HuH-7 (cell line): ENCODE measurements around the gene PRKAG2.
"Not testable (repeated sequence)": the region's sequence is repeated elsewhere in the genome, so short reads cannot be mapped to it uniquely, and the experiment has no call there.

Source experiments
- DNase-seq: peaks from one replicate; pipeline ENCODE4 v3.0.0; 2011; ENCODE audit warnings: low spot score

The PRKAG2 gene

GRCh38 chr7:151850491-151851124 is 26.3 kb downstream of the PRKAG2 start:
- DNase-seq, result no peak

- DNase-seq, result no peak
Observed at GRCh38 chr7:151849879-151850260, 27.0 kb downstream of the PRKAG2 start.

GRCh38 chr7:151849008-151849878 is 27.7 kb downstream of the PRKAG2 start:
- DNase-seq, result no peak

- no peak for DNase-seq
Observed at GRCh38 chr7:151847681-151848081, 29.2 kb downstream of the PRKAG2 start.

GRCh38 chr7:151847136-151847535 is 29.8 kb downstream of the PRKAG2 start:
- DNase-seq, result no peak

- no peak for DNase-seq
Observed at GRCh38 chr7:151845412-151846205, 31.3 kb downstream of the PRKAG2 start.

- DNase-seq, result no peak
Observed at GRCh38 chr7:151844825-151845200, 32.1 kb downstream of the PRKAG2 start.

- DNase-seq, result no peak
Observed at GRCh38 chr7:151844071-151844824, 32.7 kb downstream of the PRKAG2 start.

- no peak for DNase-seq
Observed at GRCh38 chr7:151843181-151843580, 33.7 kb downstream of the PRKAG2 start.

- DNase-seq, result not testable (repeated sequence)
Observed at GRCh38 chr7:151841395-151842051, 35.4 kb downstream of the PRKAG2 start.

- no peak for DNase-seq
Observed at GRCh38 chr7:151840088-151840910, 36.6 kb downstream of the PRKAG2 start.

GRCh38 chr7:151839451-151839921 is 37.4 kb downstream of the PRKAG2 start:
- no peak for DNase-seq

GRCh38 chr7:151838861-151839381 is 38.0 kb downstream of the PRKAG2 start:
- DNase-seq, result no peak

GRCh38 chr7:151838072-151838471 is 38.8 kb downstream of the PRKAG2 start:
- no peak for DNase-seq

- no peak for DNase-seq
Observed at GRCh38 chr7:151837285-151838042, 39.5 kb downstream of the PRKAG2 start.

GRCh38 chr7:151836927-151837205 is 40.0 kb downstream of the PRKAG2 start:
- DNase-seq, result no peak

GRCh38 chr7:151836191-151836926 is 40.6 kb downstream of the PRKAG2 start:
- no peak for DNase-seq

GRCh38 chr7:151835636-151836035 is 41.3 kb downstream of the PRKAG2 start:
- DNase-seq, result no peak
